Tibial artery (tissue), 4 donors: ENCODE results near the gene PLPP4.

ENCODE experiments used
- DNase-seq, 2 donors: peaks; one replicate each; pipeline ENCODE4 v3.0.0-alpha.2; 2019
- H3K27ac ChIP-seq, 2 donors: fragments of 200-600 bp; sonication (generic) in 1 of 2; 1 replicate in 1 of 2; 2 replicates in 1 of 2; pipeline ENCODE4 v1.5.1; 2018 to 2019; ENCODE audit warnings: mild to moderate bottlenecking in 1 of 2
- H3K27me3 ChIP-seq, 2 donors: fragments of 200-600 bp; sonication (generic) in 1 of 2; one replicate each; pipeline versions ENCODE4 v1.5.1 to v1.6.0; 2016 to 2019
- H3K36me3 ChIP-seq, 3 donors: fragments of 200-600 bp; sonication (generic) in 2 of 3; one replicate each; pipeline ENCODE4 v1.5.1; 2016 to 2019; ENCODE audit warnings: mild to moderate bottlenecking in 2 of 3
- H3K4me1 ChIP-seq, 4 donors: fragments of 200-600 bp; sonication (generic) in 2 of 4; 1 replicate in 3 of 4; 2 replicates in 1 of 4; pipeline ENCODE4 v1.5.1; 2016 to 2019
- H3K4me3 ChIP-seq, 2 donors: fragments of 200-600 bp; sonication (generic) in 1 of 2; 1 replicate in 1 of 2; 2 replicates in 1 of 2; pipeline ENCODE4 v1.5.1; 2018 to 2019; ENCODE audit warnings: mild to moderate bottlenecking in 2 of 2
- H3K9me3 ChIP-seq, 3 donors: fragments of 200-600 bp; sonication (generic) in 1 of 3; one replicate each; pipeline ENCODE4 v1.5.1; 2016 to 2019
- intact Hi-C: fragments of 100-400 bp; cut with DNase I; formaldehyde crosslinking; loops from one replicate; pipeline ENCODE4 v1.15.0; 2023; ENCODE audit warnings: low total_unique reads
- TF ChIP-seq, protein P1 (sequence below), 2 experiments: fragments of 200-600 bp in 1 of 2; fragments of 450-650 bp in 1 of 2; IDR thresholded peaks; one replicate each; pipeline ENCODE4 v1.5.1; 2017 to 2019; ENCODE audit warnings: antibody characterized with exemption in 2 of 2, mild to moderate bottlenecking in 1 of 2, moderate library complexity in 1 of 2

The PLPP4 gene

DNA sequence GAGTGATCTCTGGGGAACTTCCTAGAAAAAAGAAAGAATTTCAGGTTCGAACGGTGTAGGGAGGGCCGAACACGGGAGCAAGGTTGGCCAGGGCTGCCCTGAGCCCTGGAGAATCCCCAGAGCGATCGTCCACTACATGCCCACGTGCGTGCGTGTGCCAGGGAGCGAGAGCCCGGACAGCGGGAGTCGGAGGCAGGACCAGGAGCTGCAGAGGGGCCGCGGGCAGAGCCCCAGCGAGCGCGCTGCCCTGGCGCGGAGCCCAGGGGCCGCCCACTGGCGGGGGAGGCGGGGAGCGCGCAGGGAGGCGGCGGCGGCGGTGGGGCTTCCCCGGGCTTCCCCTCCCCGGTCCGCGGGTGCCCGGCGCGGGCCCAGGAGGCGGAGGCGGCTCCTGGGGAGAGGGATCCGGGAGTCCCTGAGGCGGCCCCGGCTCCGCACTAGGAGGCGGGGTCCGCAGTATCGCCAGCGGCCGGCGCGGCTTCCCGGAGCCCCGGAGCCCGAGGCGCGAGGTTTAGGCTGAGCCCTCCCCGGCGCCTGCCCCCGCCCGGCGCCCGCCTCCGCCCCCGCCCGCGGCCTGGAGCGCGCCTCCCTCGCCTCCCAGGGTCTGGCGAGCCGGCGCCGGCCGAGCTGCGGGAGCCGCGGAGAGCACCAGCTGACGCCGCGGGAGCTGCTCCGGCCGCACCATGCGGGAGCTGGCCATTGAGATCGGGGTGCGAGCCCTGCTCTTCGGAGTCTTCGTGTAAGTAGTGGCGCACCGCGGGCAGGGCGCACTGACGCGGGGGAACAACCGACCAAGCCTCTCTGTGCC is at the start of gene PLPP4:
Gene PLPP4 (plus strand): TSS at position 602 of the 805 bp plus-strand sequence. CDS start 79 bp downstream, at position 681.
- Histone ChIP-seq H3K36me3 (no peaks in the 10 kb centered on the region), H3K27me3 (peaks cover 0 to 51% of the 10 kb centered on the region in 2 donors), H3K27ac (no peak within 1 kb of the TSS), H3K9me3 (no peaks in the 10 kb centered on the region), H3K4me3 (peak within 1 kb of the TSS; percentile 35 to 54), H3K4me1 (peaks cover 0 to 23% (median 14%) of the 10 kb centered on the region in 4 donors)
- intact Hi-C loops = no loop called here
- DNase-seq = no peak
- TF ChIP-seq, protein P1, sequence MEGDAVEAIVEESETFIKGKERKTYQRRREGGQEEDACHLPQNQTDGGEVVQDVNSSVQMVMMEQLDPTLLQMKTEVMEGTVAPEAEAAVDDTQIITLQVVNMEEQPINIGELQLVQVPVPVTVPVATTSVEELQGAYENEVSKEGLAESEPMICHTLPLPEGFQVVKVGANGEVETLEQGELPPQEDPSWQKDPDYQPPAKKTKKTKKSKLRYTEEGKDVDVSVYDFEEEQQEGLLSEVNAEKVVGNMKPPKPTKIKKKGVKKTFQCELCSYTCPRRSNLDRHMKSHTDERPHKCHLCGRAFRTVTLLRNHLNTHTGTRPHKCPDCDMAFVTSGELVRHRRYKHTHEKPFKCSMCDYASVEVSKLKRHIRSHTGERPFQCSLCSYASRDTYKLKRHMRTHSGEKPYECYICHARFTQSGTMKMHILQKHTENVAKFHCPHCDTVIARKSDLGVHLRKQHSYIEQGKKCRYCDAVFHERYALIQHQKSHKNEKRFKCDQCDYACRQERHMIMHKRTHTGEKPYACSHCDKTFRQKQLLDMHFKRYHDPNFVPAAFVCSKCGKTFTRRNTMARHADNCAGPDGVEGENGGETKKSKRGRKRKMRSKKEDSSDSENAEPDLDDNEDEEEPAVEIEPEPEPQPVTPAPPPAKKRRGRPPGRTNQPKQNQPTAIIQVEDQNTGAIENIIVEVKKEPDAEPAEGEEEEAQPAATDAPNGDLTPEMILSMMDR (IDR thresholded peaks at IDR 0.05) = no peak

DNA sequence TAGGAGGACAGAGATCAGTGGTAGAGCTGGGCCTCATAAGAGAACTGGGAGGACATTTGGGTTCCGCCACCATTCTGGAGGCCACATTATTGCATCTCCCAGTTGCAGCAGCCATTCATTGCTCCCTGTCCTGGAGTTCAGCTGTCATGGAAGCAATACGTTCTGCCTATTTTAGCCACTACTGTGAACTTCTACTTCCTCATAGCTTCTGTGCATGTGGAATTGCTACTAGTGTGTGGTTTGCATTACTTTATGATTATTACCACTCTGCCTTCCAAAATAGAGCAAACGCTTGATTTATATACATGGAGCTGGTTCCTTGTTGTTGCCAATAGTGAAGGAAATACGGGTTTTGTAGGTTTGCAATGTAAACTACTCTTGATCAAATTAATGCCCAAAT is 47.2 kb upstream of the PLPP4 start:
- Histone ChIP-seq H3K4me3 (no peak overlapping the region), H3K27ac (no peak overlapping the region), H3K4me1 (no peaks in the 10 kb centered on the region), H3K36me3 (no peaks in the 10 kb centered on the region), H3K9me3 (no peaks in the 10 kb centered on the region), H3K27me3 (no peaks in the 10 kb centered on the region)
- no peak for DNase-seq
- TF ChIP-seq, protein P1 (IDR thresholded peaks at IDR 0.05) = no peak
- intact Hi-C loops = no loop called here

DNA sequence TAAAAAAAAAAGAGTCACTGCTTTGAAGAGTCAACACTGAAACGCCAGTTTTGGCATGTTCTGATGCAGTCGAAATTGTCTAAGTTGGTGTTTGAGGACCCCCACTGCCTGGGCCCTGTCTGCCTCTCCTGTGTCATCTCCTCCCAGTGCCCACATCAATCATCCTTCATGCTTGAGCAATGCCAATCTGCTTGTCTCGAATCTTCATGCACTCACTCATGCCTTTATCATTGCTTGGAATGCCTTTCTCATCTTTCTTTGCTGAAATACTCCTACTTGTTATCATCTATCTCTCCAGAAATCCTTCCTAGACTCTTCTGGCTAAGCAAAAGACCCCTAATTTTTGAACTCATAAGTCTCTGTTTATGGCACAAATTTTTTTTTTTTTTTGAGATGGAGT is 42.1 kb upstream of the PLPP4 start:
- Histone ChIP-seq H3K36me3 (no peaks in the 10 kb centered on the region), H3K9me3 (no peaks in the 10 kb centered on the region), H3K4me1 (no peaks in the 10 kb centered on the region), H3K27me3 (no peaks in the 10 kb centered on the region), H3K4me3 (no peak overlapping the region), H3K27ac (no peak overlapping the region)
- no peak for DNase-seq
- intact Hi-C loops = no loop called here
- TF ChIP-seq, protein P1 (IDR thresholded peaks at IDR 0.05) = no peak

DNA sequence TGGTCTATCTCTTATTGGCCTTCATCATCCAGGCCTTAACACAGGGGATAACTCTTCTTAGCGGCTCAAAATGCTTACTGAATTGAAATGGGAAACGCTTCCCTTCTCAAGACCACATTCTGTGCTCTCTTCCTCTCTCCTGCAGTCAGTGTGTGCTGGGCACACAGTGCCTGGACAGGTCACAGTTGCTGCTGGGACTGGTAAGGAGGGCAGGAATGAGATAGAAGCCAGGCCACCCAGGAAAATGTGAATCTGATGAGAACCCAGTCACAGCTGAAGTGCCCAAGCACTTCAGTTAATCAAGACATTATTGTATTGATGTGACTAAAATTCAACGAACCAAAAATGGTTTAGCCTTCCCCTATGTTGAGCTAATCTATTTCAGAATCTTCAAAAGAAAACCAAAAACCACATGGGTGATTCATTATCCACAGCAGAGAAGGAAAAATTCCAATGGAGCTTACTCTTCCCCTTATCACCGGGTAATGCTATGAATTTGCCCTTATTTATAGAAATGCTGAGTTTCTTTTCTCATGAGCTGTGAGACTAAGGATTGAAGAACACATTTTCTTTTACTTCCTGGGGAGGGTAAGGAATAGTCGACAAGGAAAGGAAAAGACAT is 41.2 kb upstream of the PLPP4 start:
- Histone ChIP-seq H3K27ac (no peak overlapping the region), H3K4me3 (no peak overlapping the region), H3K9me3 (no peaks in the 10 kb centered on the region), H3K36me3 (no peaks in the 10 kb centered on the region), H3K4me1 (no peaks in the 10 kb centered on the region), H3K27me3 (no peaks in the 10 kb centered on the region)
- DNase-seq = no peak
- intact Hi-C loops = no loop called here
- TF ChIP-seq, protein P1 (IDR thresholded peaks at IDR 0.05) = no peak

DNA sequence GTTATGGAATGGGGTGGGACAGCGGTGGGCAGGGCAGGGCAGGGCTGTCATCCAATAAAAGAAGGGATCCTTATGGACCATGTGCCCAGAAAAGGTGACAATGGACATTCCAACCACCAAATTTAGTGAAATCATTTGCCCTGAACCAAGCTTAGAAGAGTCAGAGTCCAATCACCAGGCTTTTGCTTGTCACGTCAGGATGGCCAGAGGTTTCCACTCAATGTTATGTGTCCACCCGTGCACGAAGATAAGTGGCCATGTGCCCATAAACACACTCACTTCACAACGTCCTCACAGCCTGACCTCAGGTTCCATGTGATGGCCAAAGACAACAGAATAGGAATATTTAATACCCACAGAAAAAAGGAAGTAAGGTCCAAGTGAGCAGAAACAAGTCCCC is 36.6 kb upstream of the PLPP4 start:
- H3K36me3 ChIP-seq = no peaks in the 10 kb centered on the region
- TF ChIP-seq, protein P1 (IDR thresholded peaks at IDR 0.05) = no peak
- DNase-seq = no peak
- intact Hi-C loops = no loop called here
- H3K27ac ChIP-seq = no peak overlapping the region
- no peaks in the 10 kb centered on the region for H3K9me3 ChIP-seq
- H3K27me3 ChIP-seq = no peaks in the 10 kb centered on the region
- no peaks in the 10 kb centered on the region for H3K4me1 ChIP-seq
- H3K4me3 ChIP-seq = no peak overlapping the region
